HCT116 (cell line): ENCODE measurements around the gene TMEM138. TPM values are rescaled to one million over a fixed set of nuclear protein-coding genes. Genes with fewer than 3 reads are reported as not detected.

Experiments used
- ATAC-seq: fragments of 200-7000 bp; cut with Tn5 transposase; 2 replicates; pipeline ENCODE4 v1.9.1; 2020; ENCODE audit warnings: mild to moderate bottlenecking, moderate library complexity
- BruUV-seq: library from RNA; stranded (reverse); fragments of 400-500 nt; replicated peaks from 2 replicates; lab custom pipeline; 2021; lab: Mats Ljungman, UMichigan
- CTCF ChIA-PET: fragments of 300-600 bp; sonication (Branson Sonifier 250); formaldehyde crosslinking; loops from one replicate; lab custom pipeline; 2021; ENCODE audit warnings: antibody characterized with exemption; lab: Charles Lee
- POLR2A ChIA-PET: fragments of 300-600, 350-600 bp; sonication (Branson Sonifier 250); formaldehyde crosslinking; loops from one replicate; lab custom pipeline; 2021; ENCODE audit warnings: antibody characterized with exemption; lab: Charles Lee
- RAD21 ChIA-PET, 2 experiments: fragments of 300-600 bp; sonication (Branson Sonifier 250); formaldehyde crosslinking; loops; one replicate each; lab custom pipeline; 2023; ENCODE audit warnings: low total read pairs in 2 of 2; ENCODE audit not compliant: uncharacterized antibody in 2 of 2, unreplicated experiment in 2 of 2, low non-redundant PET in 1 of 2; lab: Charles Lee
- DNase-seq: peaks from one replicate; pipeline ENCODE4 v3.0.0-alpha.2; 2010; ENCODE audit warnings: low read depth, low spot score
- H2AFZ ChIP-seq: fragments of 200-600 bp; shearing (Covaris generic), sonication (generic); 2 replicates; pipeline ENCODE4 v1.6.1; 2017; ENCODE audit warnings: low read depth, mixed run types, mixed read lengths, antibody characterized with exemption, low read length; ENCODE audit not compliant: poor library complexity, severe bottlenecking
- H3K27ac ChIP-seq: 2 replicates; pipeline ENCODE4 v1.5.1; 2012; ENCODE audit warnings: low read depth, low read length
- H3K27me3 ChIP-seq: fragments of 200-600 bp; sonication (generic); 2 replicates; pipeline ENCODE4 v1.6.1; 2016; ENCODE audit warnings: mixed run types, low read length, mixed read lengths; ENCODE audit not compliant: insufficient read depth
- H3K36me3 ChIP-seq, 2 experiments: fragments of 200-500 bp in 1 of 2; fragments of 200-600 bp in 1 of 2; sonication (Bioruptor generic) in 1 of 2; sonication (generic) in 1 of 2; 2 replicates each; pipeline versions ENCODE4 v1.5.1 to v1.6.1; 2014 to 2016; ENCODE audit warnings: low read length in 2 of 2, inconsistent platforms in 1 of 2, mixed read lengths in 1 of 2, mixed run types in 1 of 2; ENCODE audit not compliant: insufficient read depth in 2 of 2, control insufficient read depth in 1 of 2
- H3K4me1 ChIP-seq, 2 experiments: fragments of 200-600 bp in 1 of 2; sonication (generic) in 1 of 2; 2 replicates each; pipeline versions ENCODE4 v1.5.1 to v1.6.1; 2012 to 2017; ENCODE audit warnings: low read length in 2 of 2, inconsistent platforms in 1 of 2, mild to moderate bottlenecking in 1 of 2, mixed read lengths in 1 of 2, mixed run types in 1 of 2, moderate library complexity in 1 of 2; ENCODE audit not compliant: insufficient read depth in 2 of 2, control insufficient read depth in 1 of 2
- H3K4me2 ChIP-seq: fragments of 200-600 bp; sonication (generic); 2 replicates; pipeline ENCODE4 v1.6.1; 2017; ENCODE audit warnings: mixed run types, low read length, mixed read lengths
- H3K4me3 ChIP-seq, 2 experiments: fragments of 200-600 bp in 1 of 2; sonication (generic) in 1 of 2; replicated peaks in 1 of 2; 2 replicates each; pipeline ENCODE4 v1.5.1; 2011 to 2016; ENCODE audit warnings: low read length in 2 of 2, control low read depth in 1 of 2, low read depth in 1 of 2, mild to moderate bottlenecking in 1 of 2, mixed read lengths in 1 of 2, mixed run types in 1 of 2
- H3K79me2 ChIP-seq: fragments of 200-600 bp; sonication (generic); 2 replicates; pipeline ENCODE4 v1.6.1; 2017; ENCODE audit warnings: mild to moderate bottlenecking, mixed run types, low read length, moderate library complexity, mixed read lengths; ENCODE audit not compliant: insufficient read depth
- H3K9ac ChIP-seq: fragments of 200-600 bp; sonication (generic); 2 replicates; pipeline ENCODE4 v1.6.1; 2016; ENCODE audit warnings: low read length, mixed read lengths
- H3K9me2 ChIP-seq: fragments of 200-600 bp; sonication (generic), shearing (Covaris generic); 2 replicates; pipeline ENCODE4 v1.6.1; 2017; ENCODE audit warnings: mixed run types, mild to moderate bottlenecking, moderate library complexity; ENCODE audit not compliant: insufficient read depth
- H3K9me3 ChIP-seq, 2 experiments: fragments of 200-500 bp in 1 of 2; fragments of 200-600 bp in 1 of 2; sonication (Bioruptor generic) in 1 of 2; sonication (generic) in 1 of 2; 2 replicates each; pipeline ENCODE4 v1.6.1; 2014 to 2017; ENCODE audit warnings: low read length in 2 of 2, mixed read lengths in 2 of 2, inconsistent platforms in 1 of 2, low read depth in 1 of 2, mild to moderate bottlenecking in 1 of 2, mixed run types in 1 of 2, moderate library complexity in 1 of 2; ENCODE audit not compliant: control insufficient read depth in 1 of 2, insufficient read depth in 1 of 2
- H4K20me1 ChIP-seq: fragments of 200-600 bp; sonication (generic), shearing (Covaris generic); 2 replicates; pipeline ENCODE4 v1.6.1; 2017; ENCODE audit warnings: mixed run types, mild to moderate bottlenecking, moderate library complexity; ENCODE audit not compliant: insufficient read depth
- EGR1 ChIP-seq: IDR thresholded peaks from 2 replicates; pipeline ENCODE4 v1.6.1; 2012; ENCODE audit warnings: low read depth
- ELF1 ChIP-seq: IDR thresholded peaks from 2 replicates; pipeline ENCODE4 v1.6.1; 2012; ENCODE audit warnings: low read depth, borderline replicate concordance
- EZH2 ChIP-seq: fragments of 200-600 bp; sonication (generic); IDR thresholded peaks from 2 replicates; pipeline ENCODE4 v1.6.1; 2017; ENCODE audit warnings: antibody characterized with exemption, mixed run types
- SIN3A ChIP-seq: IDR thresholded peaks from 2 replicates; pipeline ENCODE4 v1.6.1; 2012; ENCODE audit warnings: low read depth
- YY1 ChIP-seq: IDR thresholded peaks from 2 replicates; pipeline ENCODE4 v1.6.1; 2011; ENCODE audit warnings: low read length, low read depth, moderate library complexity, mild to moderate bottlenecking; ENCODE audit not compliant: insufficient replicate concordance; ENCODE audit errors: extremely low read depth
- ZFX ChIP-seq: fragments of 450-650 bp; IDR thresholded peaks from 2 replicates; pipeline ENCODE4 v1.6.1; 2017
- intact Hi-C: fragments of 100-400 bp; cut with micrococcal nuclease; formaldehyde crosslinking; loops from 2 replicates; pipeline ENCODE4 v1.10.0; 2022
- total RNA-seq: library from RNA; stranded (reverse); gene quantifications from one replicate; pipeline ENCODE4 v1.2.1, GENCODE V29; 2021; ENCODE audit not compliant: unreplicated experiment
- TF ChIP-seq, protein P1 (sequence below): IDR thresholded peaks from 2 replicates; pipeline ENCODE4 v1.6.1; 2011; ENCODE audit warnings: mild to moderate bottlenecking, low read length, moderate library complexity; ENCODE audit not compliant: insufficient replicate concordance; ENCODE audit errors: extremely low read depth
- TF ChIP-seq, protein P2 (sequence below): IDR thresholded peaks from 2 replicates; pipeline ENCODE4 v1.6.1; 2012; ENCODE audit warnings: low read depth

Gene TMEM138
- total RNA-seq, 1 experiment from 2014 or later, result 45.0 TPM

DNA sequence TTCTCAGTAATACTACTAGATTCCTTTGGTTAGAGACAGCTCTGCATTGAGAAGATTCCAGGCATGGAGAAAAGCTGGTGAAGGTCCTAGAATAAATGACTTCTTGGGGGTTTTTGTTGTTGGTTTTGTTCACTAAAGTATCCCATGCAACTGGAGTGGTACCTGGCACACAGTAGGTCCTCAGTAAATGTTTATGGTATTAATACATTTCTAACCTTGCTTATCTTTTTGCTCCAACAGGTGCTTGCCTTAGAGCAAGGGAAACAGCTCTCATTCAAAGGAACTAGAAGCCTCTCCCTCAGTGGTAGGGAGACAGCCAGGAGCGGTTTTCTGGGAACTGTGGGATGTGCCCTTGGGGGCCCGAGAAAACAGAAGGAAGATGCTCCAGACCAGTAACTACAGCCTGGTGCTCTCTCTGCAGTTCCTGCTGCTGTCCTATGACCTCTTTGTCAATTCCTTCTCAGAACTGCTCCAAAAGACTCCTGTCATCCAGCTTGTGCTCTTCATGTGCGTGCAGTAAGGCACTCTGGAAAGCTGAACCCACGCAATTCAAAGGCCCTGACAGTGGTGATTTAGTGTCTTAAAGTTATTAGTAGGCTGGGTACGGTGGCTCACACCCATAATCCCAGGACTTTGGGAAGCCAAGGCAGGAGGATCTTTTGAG, 2.0 kb downstream of the TMEM138 start:
- BruUV-seq, result no TSS peak
- H3K79me2 ChIP-seq, result peaks cover 35% of the 10 kb centered on the region
- CTCF ChIA-PET, result interaction anchor here (2.9 kb wide), 1 partner anchor 28 kb away, joined by 17 read pairs; no protein-coding TSS in a partner anchor
- ATAC-seq (no peak), DNase-seq (no peak)
- POLR2A ChIA-PET, result interaction anchor here (0.6 to 5.0 kb wide), 2 partner anchors 27 to 28 kb away, joined by 3 to 45 read pairs; no protein-coding TSS in a partner anchor
- no peak for TF ChIP-seq YY1
- H3K36me3 ChIP-seq, result peaks cover 26 to 42% of the 10 kb centered on the region in 2 experiments
- H3K4me1 ChIP-seq, result peaks cover 0 to 22% of the 10 kb centered on the region in 2 experiments; a peak in 2 of 4 replicates
- H4K20me1 ChIP-seq, result 0 out of 2 replicates have a peak, but pooled peaks cover 5% of the 10 kb centered on the region
- no peak overlapping the region for H3K27ac ChIP-seq
- no peaks in the 10 kb centered on the region for H3K27me3 ChIP-seq
- intact Hi-C loops, result no loop called here
- no peaks in the 10 kb centered on the region for H3K9me2 ChIP-seq
- H3K9ac ChIP-seq, result no peak overlapping the region
- peak overlapping the region; percentile 94; the same call in 1 of the 2 replicates for H3K4me2 ChIP-seq
- no peaks in the 10 kb centered on the region for H3K9me3 ChIP-seq
- H2AFZ ChIP-seq, result no peak overlapping the region
- RAD21 ChIA-PET, result no interaction called here
- H3K4me3 ChIP-seq, result peak overlapping the region in 1 of 2 experiments; percentile 89; a peak in 1 of 4 replicates

DNA sequence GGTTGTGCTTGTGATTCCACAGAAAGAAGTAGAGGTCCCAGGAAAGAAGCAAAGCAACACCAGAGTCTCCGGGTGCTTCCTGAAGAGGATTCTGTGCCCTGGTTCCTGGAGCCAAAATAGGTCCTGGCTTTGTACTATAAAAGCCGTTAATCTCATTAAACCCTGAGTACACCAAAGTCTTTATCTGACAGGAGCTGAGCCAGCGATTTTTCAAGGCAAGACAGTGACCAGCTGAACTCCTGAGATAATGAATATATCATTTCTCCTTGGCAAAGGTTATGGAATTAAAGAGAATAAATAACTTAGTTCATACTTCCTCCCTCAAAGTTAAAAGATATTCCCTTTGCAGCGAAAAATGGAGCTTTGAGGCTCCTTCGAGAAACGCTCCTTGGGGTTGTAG, 5.2 kb downstream of the TMEM138 start:
- Histone ChIP-seq H4K20me1 (0 out of 2 replicates have a peak, but pooled peaks cover 5% of the 10 kb centered on the region), H3K9me3 (no peaks in the 10 kb centered on the region), H3K4me3 (no peak overlapping the region)
- CTCF ChIA-PET, result interaction anchor here (1.4 to 2.0 kb wide), 2 partner anchors 18 to 31 kb away, joined by 3 to 7 read pairs; no protein-coding TSS in a partner anchor
- TF ChIP-seq ZFX (no peak), EGR1 (no peak), ELF1 (no peak), EZH2 (no peak), SIN3A (no peak)
- TF ChIP-seq, protein P1, sequence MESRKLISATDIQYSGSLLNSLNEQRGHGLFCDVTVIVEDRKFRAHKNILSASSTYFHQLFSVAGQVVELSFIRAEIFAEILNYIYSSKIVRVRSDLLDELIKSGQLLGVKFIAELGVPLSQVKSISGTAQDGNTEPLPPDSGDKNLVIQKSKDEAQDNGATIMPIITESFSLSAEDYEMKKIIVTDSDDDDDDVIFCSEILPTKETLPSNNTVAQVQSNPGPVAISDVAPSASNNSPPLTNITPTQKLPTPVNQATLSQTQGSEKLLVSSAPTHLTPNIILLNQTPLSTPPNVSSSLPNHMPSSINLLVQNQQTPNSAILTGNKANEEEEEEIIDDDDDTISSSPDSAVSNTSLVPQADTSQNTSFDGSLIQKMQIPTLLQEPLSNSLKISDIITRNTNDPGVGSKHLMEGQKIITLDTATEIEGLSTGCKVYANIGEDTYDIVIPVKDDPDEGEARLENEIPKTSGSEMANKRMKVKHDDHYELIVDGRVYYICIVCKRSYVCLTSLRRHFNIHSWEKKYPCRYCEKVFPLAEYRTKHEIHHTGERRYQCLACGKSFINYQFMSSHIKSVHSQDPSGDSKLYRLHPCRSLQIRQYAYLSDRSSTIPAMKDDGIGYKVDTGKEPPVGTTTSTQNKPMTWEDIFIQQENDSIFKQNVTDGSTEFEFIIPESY, result no peak
- TF ChIP-seq, protein P2, sequence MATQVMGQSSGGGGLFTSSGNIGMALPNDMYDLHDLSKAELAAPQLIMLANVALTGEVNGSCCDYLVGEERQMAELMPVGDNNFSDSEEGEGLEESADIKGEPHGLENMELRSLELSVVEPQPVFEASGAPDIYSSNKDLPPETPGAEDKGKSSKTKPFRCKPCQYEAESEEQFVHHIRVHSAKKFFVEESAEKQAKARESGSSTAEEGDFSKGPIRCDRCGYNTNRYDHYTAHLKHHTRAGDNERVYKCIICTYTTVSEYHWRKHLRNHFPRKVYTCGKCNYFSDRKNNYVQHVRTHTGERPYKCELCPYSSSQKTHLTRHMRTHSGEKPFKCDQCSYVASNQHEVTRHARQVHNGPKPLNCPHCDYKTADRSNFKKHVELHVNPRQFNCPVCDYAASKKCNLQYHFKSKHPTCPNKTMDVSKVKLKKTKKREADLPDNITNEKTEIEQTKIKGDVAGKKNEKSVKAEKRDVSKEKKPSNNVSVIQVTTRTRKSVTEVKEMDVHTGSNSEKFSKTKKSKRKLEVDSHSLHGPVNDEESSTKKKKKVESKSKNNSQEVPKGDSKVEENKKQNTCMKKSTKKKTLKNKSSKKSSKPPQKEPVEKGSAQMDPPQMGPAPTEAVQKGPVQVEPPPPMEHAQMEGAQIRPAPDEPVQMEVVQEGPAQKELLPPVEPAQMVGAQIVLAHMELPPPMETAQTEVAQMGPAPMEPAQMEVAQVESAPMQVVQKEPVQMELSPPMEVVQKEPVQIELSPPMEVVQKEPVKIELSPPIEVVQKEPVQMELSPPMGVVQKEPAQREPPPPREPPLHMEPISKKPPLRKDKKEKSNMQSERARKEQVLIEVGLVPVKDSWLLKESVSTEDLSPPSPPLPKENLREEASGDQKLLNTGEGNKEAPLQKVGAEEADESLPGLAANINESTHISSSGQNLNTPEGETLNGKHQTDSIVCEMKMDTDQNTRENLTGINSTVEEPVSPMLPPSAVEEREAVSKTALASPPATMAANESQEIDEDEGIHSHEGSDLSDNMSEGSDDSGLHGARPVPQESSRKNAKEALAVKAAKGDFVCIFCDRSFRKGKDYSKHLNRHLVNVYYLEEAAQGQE, result no peak
- TF ChIP-seq, all 23 proteins: peak for 0
- ATAC-seq (no peak), DNase-seq (no peak)
- Histone ChIP-seq H3K9ac (no peak overlapping the region), H3K27ac (no peak overlapping the region), H3K4me2 (no peak overlapping the region), H3K36me3 (peaks cover 28 to 45% of the 10 kb centered on the region in 2 experiments), H3K9me2 (no peaks in the 10 kb centered on the region), H3K27me3 (no peaks in the 10 kb centered on the region), H3K4me1 (peaks cover 0 to 9% of the 10 kb centered on the region in 2 experiments; a peak in 2 of 4 replicates), H3K79me2 (peaks cover 27% of the 10 kb centered on the region), H2AFZ (no peak overlapping the region)
- POLR2A ChIA-PET, result no interaction called here
- no TSS peak for BruUV-seq
- RAD21 ChIA-PET, result no interaction called here
- intact Hi-C loops, result no loop called here
